Measurements from ENCODE around the gene SIRT1.
"Not testable (repeated sequence)": the region's sequence is repeated elsewhere in the genome, so short reads cannot be mapped to it uniquely, and the experiment has no call there.

The SIRT1 gene

DNA sequence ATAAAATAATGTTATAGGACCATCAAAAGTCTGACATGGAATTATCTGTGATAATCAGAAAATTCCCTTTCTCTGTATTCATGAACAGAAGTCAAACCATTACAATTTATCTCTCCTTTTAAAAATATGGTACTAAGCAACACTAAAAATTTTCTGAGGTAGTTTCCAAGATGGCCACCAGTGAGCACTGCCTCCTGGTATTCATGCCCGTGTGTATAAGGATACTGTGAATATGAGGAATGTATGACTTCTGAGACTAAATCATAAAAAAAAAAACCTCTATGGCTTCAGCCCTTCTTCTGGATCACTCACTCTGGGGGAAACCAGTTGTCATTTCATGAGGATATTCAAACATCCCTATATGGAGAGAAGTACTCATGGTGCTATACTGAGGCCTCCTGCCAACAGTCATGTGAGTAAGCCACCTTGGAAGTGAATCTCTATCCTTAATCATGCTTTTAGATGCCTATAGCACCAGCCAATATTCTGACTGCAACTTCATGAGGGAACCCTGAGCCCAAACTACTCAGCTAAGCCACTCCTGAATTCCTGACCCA is 41.1 kb downstream of the SIRT1 start:
- no peaks in the 10 kb centered on the region for H3K9me3 ChIP-seq (ENCODE audit: control insufficient read depth in 1 of 2, low read length in 2 of 2)
- no peaks in the 10 kb centered on the region for H3K4me1 ChIP-seq (ENCODE audit: control insufficient read depth in 1 of 2, insufficient read depth in 2 of 2, low read length in 2 of 2)
- H3K36me3 ChIP-seq (ENCODE audit: control insufficient read depth in 1 of 2, insufficient read depth in 2 of 2, low read length in 2 of 2) = peaks cover 18 to 26% of the 10 kb centered on the region in 2 donors
- no peak overlapping the region for H3K4me3 ChIP-seq (ENCODE audit: low read depth in 1 of 2, low read length in 2 of 2)
- no peaks in the 10 kb centered on the region for H3K27me3 ChIP-seq (ENCODE audit: low read depth, low read length)
- H3K27ac ChIP-seq (ENCODE audit: low read length) = no peak overlapping the region

DNA sequence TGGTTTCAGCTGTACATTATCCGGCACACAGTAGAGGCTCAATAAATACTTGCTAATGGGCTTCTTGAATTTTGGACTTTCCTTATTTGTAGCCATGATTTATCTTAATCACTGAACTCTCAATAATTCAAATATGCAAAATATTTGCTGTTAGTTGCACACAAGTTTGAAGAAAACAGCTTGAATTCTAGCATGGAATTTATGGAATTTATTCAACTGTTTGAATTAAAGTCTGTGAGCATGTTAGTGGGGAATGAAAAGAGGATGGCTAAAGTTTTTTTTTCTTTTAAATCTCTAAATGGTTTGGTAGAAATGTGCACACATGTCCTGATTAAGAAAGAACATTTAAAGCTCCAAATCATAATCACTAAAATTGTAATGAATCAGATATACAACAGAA is 42.5 kb downstream of the SIRT1 start:
- Histone ChIP-seq H3K27me3 (ENCODE audit: low read depth, low read length) (no peaks in the 10 kb centered on the region), H3K4me3 (ENCODE audit: low read depth in 1 of 2, low read length in 2 of 2) (no peak overlapping the region), H3K27ac (ENCODE audit: low read length) (no peak overlapping the region), H3K36me3 (ENCODE audit: control insufficient read depth in 1 of 2, insufficient read depth in 2 of 2, low read length in 2 of 2) (peaks cover 26 to 30% of the 10 kb centered on the region in 2 donors), H3K4me1 (ENCODE audit: control insufficient read depth in 1 of 2, insufficient read depth in 2 of 2, low read length in 2 of 2) (no peaks in the 10 kb centered on the region), H3K9me3 (ENCODE audit: control insufficient read depth in 1 of 2, low read length in 2 of 2) (no peaks in the 10 kb centered on the region)

DNA sequence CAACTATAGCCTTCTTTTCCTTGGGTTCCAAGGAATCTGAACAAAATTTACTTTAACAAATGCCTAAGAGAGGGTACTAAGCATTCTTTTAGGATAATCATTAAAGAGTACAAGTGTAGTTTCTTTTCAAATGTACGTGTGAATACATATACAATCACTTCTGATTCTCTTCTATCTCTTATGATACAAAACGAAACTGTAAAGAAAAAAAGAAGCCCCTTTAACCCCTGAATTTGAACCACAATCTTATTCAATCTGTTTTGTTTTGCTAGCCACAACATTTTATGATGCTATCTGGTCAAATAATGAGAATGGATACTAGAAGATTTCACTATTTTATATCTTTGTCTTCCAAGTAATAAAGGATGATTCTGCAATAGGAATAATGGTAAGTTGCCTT is 48.7 kb downstream of the SIRT1 start:
- Histone ChIP-seq H3K36me3 (ENCODE audit: control insufficient read depth in 1 of 2, insufficient read depth in 2 of 2, low read length in 2 of 2) (peaks cover 10 to 36% of the 10 kb centered on the region in 2 donors), H3K9me3 (ENCODE audit: control insufficient read depth in 1 of 2, low read length in 2 of 2) (no peaks in the 10 kb centered on the region), H3K27ac (ENCODE audit: low read length) (no peak overlapping the region), H3K4me1 (ENCODE audit: control insufficient read depth in 1 of 2, insufficient read depth in 2 of 2, low read length in 2 of 2) (no peaks in the 10 kb centered on the region), H3K4me3 (ENCODE audit: low read depth in 1 of 2, low read length in 2 of 2) (no peak overlapping the region), H3K27me3 (ENCODE audit: low read depth, low read length) (no peaks in the 10 kb centered on the region)

DNA sequence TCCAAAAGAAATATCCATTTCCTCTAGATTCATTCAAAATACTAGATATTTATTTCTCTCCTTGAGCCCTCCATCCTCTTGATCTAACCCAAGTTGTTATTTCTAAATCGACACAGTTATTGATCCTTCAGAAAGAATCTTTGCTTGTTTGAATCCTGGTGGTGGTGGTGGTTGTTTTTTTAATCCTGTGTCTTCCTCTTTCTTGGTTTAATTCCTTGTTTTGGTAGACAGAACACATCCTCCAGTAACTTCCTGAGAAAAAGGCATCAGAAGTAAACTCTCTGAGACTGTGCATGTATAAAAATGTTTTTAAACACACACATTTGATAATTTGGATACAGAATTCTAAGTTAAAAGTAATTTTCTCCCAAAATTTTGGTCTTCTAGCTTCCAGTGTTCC is 49.9 kb downstream of the SIRT1 start:
- Histone ChIP-seq H3K4me3 (ENCODE audit: low read depth in 1 of 2, low read length in 2 of 2) (no peak overlapping the region), H3K4me1 (ENCODE audit: control insufficient read depth in 1 of 2, insufficient read depth in 2 of 2, low read length in 2 of 2) (no peaks in the 10 kb centered on the region), H3K9me3 (ENCODE audit: control insufficient read depth in 1 of 2, low read length in 2 of 2) (no peaks in the 10 kb centered on the region), H3K27me3 (ENCODE audit: low read depth, low read length) (no peaks in the 10 kb centered on the region), H3K27ac (ENCODE audit: low read length) (no peak overlapping the region), H3K36me3 (ENCODE audit: control insufficient read depth in 1 of 2, insufficient read depth in 2 of 2, low read length in 2 of 2) (peaks cover 14 to 47% of the 10 kb centered on the region in 2 donors)

DNA sequence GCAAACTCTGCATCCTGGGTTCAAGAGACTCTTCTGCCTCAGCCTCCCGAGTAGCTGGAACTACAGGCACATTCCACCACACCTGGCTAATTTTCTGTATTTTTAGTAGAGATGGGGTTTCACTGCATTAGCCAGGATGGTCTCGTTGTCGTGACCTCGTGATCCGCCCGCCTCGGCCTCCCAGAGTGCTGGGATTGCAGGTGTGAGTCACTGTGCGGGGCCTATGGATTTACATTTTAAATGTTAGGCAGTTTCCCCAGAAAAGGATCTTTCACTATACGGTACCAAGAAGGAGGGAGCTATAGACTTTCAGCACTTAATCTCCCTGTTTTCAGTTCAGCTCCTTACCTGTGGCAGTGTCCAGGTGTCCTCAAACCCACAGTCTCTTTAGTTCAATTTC is 50.8 kb downstream of the SIRT1 start:
- H3K36me3 ChIP-seq (ENCODE audit: control insufficient read depth in 1 of 2, insufficient read depth in 2 of 2, low read length in 2 of 2) = peaks cover 12 to 44% of the 10 kb centered on the region in 2 donors
- no peaks in the 10 kb centered on the region for H3K4me1 ChIP-seq (ENCODE audit: control insufficient read depth in 1 of 2, insufficient read depth in 2 of 2, low read length in 2 of 2)
- no peaks in the 10 kb centered on the region for H3K9me3 ChIP-seq (ENCODE audit: control insufficient read depth in 1 of 2, low read length in 2 of 2)
- no peak overlapping the region for H3K27ac ChIP-seq (ENCODE audit: low read length)
- H3K27me3 ChIP-seq (ENCODE audit: low read depth, low read length) = no peaks in the 10 kb centered on the region
- no peak overlapping the region for H3K4me3 ChIP-seq (ENCODE audit: low read depth in 1 of 2, low read length in 2 of 2)

DNA sequence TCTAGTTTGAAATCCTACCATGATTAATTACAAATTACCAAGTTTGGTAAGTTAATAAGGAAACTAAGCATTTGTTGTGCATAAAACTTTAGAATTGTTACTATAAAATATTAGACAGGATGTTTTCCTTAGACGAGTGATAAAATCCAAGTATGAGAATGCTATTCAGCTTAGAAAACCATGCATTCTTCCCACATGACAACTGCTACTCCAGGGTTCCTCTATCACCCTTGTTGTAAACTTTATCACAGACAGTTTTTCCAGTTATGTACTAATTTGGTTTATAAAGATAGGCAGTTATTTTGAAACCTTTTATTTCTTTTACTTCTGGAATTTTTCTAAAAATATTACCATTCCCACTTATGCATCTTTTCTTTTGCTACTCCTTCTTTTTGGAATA is 52.0 kb downstream of the SIRT1 start:
- H3K27ac ChIP-seq (ENCODE audit: low read length) = no peak overlapping the region
- no peaks in the 10 kb centered on the region for H3K27me3 ChIP-seq (ENCODE audit: low read depth, low read length)
- no peak overlapping the region for H3K4me3 ChIP-seq (ENCODE audit: low read depth in 1 of 2, low read length in 2 of 2)
- H3K36me3 ChIP-seq (ENCODE audit: control insufficient read depth in 1 of 2, insufficient read depth in 2 of 2, low read length in 2 of 2) = peaks cover 10 to 33% of the 10 kb centered on the region in 2 donors
- no peaks in the 10 kb centered on the region for H3K9me3 ChIP-seq (ENCODE audit: control insufficient read depth in 1 of 2, low read length in 2 of 2)
- H3K4me1 ChIP-seq (ENCODE audit: control insufficient read depth in 1 of 2, insufficient read depth in 2 of 2, low read length in 2 of 2) = no peaks in the 10 kb centered on the region

DNA sequence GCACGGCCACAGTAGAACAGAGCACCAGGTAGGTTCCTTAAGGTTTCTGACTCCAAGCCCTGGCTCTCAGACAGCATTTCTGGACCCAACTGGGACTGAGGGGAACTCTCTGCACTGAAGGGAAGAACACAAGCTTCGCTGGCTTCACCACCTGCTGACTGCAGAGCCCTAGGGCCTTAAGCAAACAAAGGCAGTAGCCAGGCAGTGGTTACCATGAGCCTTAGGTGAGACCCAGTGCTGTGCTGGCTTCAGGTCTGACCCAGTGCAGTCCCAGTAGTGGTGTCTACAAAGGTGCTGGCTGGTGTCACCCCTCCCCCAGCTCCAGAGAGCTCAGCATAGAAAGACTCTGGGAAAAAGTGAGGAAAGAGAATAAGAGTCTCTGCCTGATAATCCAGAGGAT is 59.5 kb downstream of the SIRT1 start:
- no peaks in the 10 kb centered on the region for H3K9me3 ChIP-seq (ENCODE audit: control insufficient read depth in 1 of 2, low read length in 2 of 2)
- peaks cover 17 to 50% of the 10 kb centered on the region in 2 donors for H3K36me3 ChIP-seq (ENCODE audit: control insufficient read depth in 1 of 2, insufficient read depth in 2 of 2, low read length in 2 of 2)
- no peaks in the 10 kb centered on the region for H3K27me3 ChIP-seq (ENCODE audit: low read depth, low read length)
- H3K4me3 ChIP-seq (ENCODE audit: low read depth in 1 of 2, low read length in 2 of 2) = no peak overlapping the region
- H3K4me1 ChIP-seq (ENCODE audit: control insufficient read depth in 1 of 2, insufficient read depth in 2 of 2, low read length in 2 of 2) = no peaks in the 10 kb centered on the region
- no peak overlapping the region for H3K27ac ChIP-seq (ENCODE audit: low read length)

DNA sequence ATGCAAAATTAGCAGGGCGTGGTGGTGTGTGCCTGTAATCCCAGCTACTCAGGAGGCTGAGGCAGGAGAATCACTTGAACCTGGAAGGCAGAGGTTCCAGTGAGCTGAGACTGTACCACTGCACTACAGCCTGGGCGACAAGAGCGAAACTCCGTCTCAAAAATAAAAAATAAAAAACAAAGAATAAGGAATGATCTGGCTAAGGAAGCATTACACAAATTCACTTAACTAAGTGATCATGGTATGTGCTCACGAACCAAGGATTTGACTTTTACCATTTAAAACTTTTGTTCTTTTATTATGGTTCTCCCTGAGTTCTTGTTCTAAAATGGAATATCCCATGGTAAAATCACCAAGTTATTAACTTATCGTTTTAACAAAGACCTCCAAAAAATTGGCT is 71.2 kb downstream of the SIRT1 start:
- no peaks in the 10 kb centered on the region for H3K4me1 ChIP-seq (ENCODE audit: control insufficient read depth in 1 of 2, insufficient read depth in 2 of 2, low read length in 2 of 2)
- H3K36me3 ChIP-seq (ENCODE audit: control insufficient read depth in 1 of 2, insufficient read depth in 2 of 2, low read length in 2 of 2) = peaks cover 7 to 33% of the 10 kb centered on the region in 2 donors
- H3K9me3 ChIP-seq (ENCODE audit: control insufficient read depth in 1 of 2, low read length in 2 of 2) = no peaks in the 10 kb centered on the region
- H3K4me3 ChIP-seq (ENCODE audit: low read depth in 1 of 2, low read length in 2 of 2) = no peak overlapping the region
- H3K27me3 ChIP-seq (ENCODE audit: low read depth, low read length) = no peaks in the 10 kb centered on the region
- no peak overlapping the region for H3K27ac ChIP-seq (ENCODE audit: low read length)

DNA sequence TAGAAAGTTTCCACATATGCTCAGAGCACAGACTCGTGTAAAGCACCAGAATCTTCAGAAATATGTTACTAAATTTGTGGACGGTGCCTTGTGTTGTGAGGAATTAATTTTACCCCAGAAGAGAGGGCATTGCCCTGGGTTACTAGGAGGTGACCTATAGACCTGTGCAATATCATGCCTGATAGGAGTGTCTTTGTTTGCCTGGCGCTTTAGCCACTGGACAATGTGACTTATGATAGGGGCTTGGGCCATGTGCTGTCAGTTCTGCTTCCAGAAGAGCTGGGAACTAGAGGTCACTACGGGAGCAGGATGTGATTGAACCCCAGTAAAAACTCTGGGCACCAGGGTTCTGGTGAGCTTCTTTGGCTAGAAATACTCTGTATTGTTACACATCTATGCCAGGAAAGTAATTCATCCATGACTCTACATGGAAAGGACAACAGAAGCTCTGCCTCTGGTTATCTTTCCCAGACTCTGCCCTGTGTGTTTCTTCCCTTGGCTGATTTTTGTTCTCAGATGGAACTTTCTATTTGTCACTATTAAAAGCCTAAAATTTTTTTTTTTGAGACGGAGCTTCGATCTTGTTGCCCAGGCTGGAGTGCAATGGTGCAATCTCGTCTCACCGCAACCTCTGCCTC is 75.5 kb downstream of the SIRT1 start:
- Histone ChIP-seq H3K27me3 (ENCODE audit: low read depth, low read length) (no peaks in the 10 kb centered on the region), H3K9me3 (ENCODE audit: control insufficient read depth in 1 of 2, low read length in 2 of 2) (no peaks in the 10 kb centered on the region), H3K27ac (ENCODE audit: low read length) (no peak overlapping the region), H3K36me3 (ENCODE audit: control insufficient read depth in 1 of 2, insufficient read depth in 2 of 2, low read length in 2 of 2) (peaks cover 0 to 12% of the 10 kb centered on the region in 2 donors), H3K4me3 (ENCODE audit: low read depth in 1 of 2, low read length in 2 of 2) (no peak overlapping the region), H3K4me1 (ENCODE audit: control insufficient read depth in 1 of 2, insufficient read depth in 2 of 2, low read length in 2 of 2) (no peaks in the 10 kb centered on the region)

DNA sequence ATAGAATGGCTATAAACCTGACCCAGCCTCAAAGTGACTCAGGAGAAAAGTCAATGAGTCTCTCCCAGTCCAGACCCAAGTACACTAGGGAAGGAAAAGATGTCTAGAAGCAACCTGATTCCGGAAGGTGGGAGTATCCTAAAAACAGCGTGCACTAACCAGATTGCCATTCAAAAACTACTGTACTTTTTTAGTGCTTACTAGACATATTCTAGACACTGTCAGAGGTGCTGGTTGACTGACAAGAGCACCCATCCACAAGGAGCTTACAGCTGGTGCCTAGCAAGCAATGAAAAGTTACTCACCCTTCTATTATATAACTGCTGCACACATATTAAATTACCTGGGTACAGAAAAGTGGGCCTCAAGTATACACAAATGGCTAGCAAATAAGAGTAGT is 81.0 kb downstream of the SIRT1 start:
- no peaks in the 10 kb centered on the region for H3K9me3 ChIP-seq (ENCODE audit: control insufficient read depth in 1 of 2, low read length in 2 of 2)
- H3K36me3 ChIP-seq (ENCODE audit: control insufficient read depth in 1 of 2, insufficient read depth in 2 of 2, low read length in 2 of 2) = peaks cover 14 to 18% of the 10 kb centered on the region in 2 donors
- no peak overlapping the region for H3K4me3 ChIP-seq (ENCODE audit: low read depth in 1 of 2, low read length in 2 of 2)
- H3K27me3 ChIP-seq (ENCODE audit: low read depth, low read length) = no peaks in the 10 kb centered on the region
- H3K27ac ChIP-seq (ENCODE audit: low read length) = no peak overlapping the region
- H3K4me1 ChIP-seq (ENCODE audit: control insufficient read depth in 1 of 2, insufficient read depth in 2 of 2, low read length in 2 of 2) = no peaks in the 10 kb centered on the region

DNA sequence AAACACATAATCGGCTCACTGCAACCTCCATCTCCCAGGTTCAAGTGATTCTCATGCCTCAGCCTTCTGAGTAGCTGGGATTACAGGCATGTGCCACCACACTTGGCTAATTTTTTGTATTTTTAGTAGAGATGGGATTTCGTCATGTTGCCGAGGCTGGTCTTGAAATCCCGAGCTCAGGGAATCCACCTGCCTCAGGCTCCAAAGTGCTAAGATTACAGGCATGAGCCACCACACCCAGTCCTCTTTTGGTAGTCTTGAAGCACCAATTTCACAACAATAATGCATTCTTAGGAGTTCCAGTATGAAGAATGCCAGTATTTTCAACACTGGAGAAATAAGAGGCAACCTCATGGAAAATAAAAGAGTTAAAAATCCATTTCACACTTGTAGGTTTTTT is 81.6 kb downstream of the SIRT1 start:
- not testable (repeated sequence) for H3K4me1 ChIP-seq (ENCODE audit: control insufficient read depth in 1 of 2, insufficient read depth in 2 of 2, low read length in 2 of 2); H3K27me3 ChIP-seq (ENCODE audit: low read depth, low read length); H3K9me3 ChIP-seq (ENCODE audit: control insufficient read depth in 1 of 2, low read length in 2 of 2); H3K27ac ChIP-seq (ENCODE audit: low read length); H3K4me3 ChIP-seq (ENCODE audit: low read depth in 1 of 2, low read length in 2 of 2)
- peaks cover 14 to 20% of the 10 kb centered on the region in 2 donors for H3K36me3 ChIP-seq (ENCODE audit: control insufficient read depth in 1 of 2, insufficient read depth in 2 of 2, low read length in 2 of 2)

Data from muscle layer of duodenum (tissue), 2 donors.